GM19043 (cell line): ENCODE data around the gene KDM8.
"Not testable (repeated sequence)": the region's sequence is repeated elsewhere in the genome, so short reads cannot be mapped to it uniquely, and the experiment has no call there.

Experiments used
- ATAC-seq: cut with Tn5 transposase; IDR thresholded peaks from one replicate; pipeline ENCODE4 v1.9.1; 2021; ENCODE audit warnings: low read depth; ENCODE audit not compliant: unreplicated experiment

The KDM8 gene

GRCh38 chr16:27190316-27190871 is 12.9 kb upstream of the KDM8 start:
- ATAC-seq = no peak

- ATAC-seq = no peak
These were observed 11.9 kb upstream of the KDM8 start for GRCh38 chr16:27191352-27191924.

- ATAC-seq = no peak
These were observed 9.9 kb upstream of the KDM8 start for GRCh38 chr16:27193300-27193990.

GRCh38 chr16:27195076-27195741 is 8.1 kb upstream of the KDM8 start:
- no peak for ATAC-seq

- ATAC-seq = no peak
These were observed 7.3 kb upstream of the KDM8 start for GRCh38 chr16:27195941-27196595.

GRCh38 chr16:27197004-27197403 is 6.3 kb upstream of the KDM8 start:
- no peak for ATAC-seq

- ATAC-seq = no peak
These were observed 4.7 kb upstream of the KDM8 start for GRCh38 chr16:27198451-27199234.

- ATAC-seq = no peak
These were observed 4.1 kb upstream of the KDM8 start for GRCh38 chr16:27199235-27199586.

GRCh38 chr16:27199736-27200135 is 3.6 kb upstream of the KDM8 start:
- ATAC-seq = peak; percentile 41

- ATAC-seq = not testable (repeated sequence)
These were observed 2.4 kb upstream of the KDM8 start for GRCh38 chr16:27200914-27201313.

- ATAC-seq = no peak
These were observed 311 bp upstream of the KDM8 start for GRCh38 chr16:27202923-27203506.

- no peak for ATAC-seq
These were observed 1.1 kb downstream of the KDM8 start for GRCh38 chr16:27204312-27204915.

GRCh38 chr16:27205423-27206065 is 2.2 kb downstream of the KDM8 start:
- ATAC-seq = no peak

GRCh38 chr16:27207121-27207520 is 3.8 kb downstream of the KDM8 start:
- not testable (repeated sequence) for ATAC-seq

GRCh38 chr16:27208081-27208680 is 4.9 kb downstream of the KDM8 start:
- no peak for ATAC-seq

- ATAC-seq = no peak
These were observed 5.5 kb downstream of the KDM8 start for GRCh38 chr16:27208796-27209195.

GRCh38 chr16:27209591-27209990 is 6.3 kb downstream of the KDM8 start:
- no peak for ATAC-seq

- no peak for ATAC-seq
These were observed 6.8 kb downstream of the KDM8 start for GRCh38 chr16:27210174-27210573.

- no peak for ATAC-seq
These were observed 7.7 kb downstream of the KDM8 start for GRCh38 chr16:27211026-27211425.
